ENCODE results near the gene SYDE1.
"Not testable (repeated sequence)": the region's sequence is repeated elsewhere in the genome, so short reads cannot be mapped to it uniquely, and the experiment has no call there.

The SYDE1 gene

DNA sequence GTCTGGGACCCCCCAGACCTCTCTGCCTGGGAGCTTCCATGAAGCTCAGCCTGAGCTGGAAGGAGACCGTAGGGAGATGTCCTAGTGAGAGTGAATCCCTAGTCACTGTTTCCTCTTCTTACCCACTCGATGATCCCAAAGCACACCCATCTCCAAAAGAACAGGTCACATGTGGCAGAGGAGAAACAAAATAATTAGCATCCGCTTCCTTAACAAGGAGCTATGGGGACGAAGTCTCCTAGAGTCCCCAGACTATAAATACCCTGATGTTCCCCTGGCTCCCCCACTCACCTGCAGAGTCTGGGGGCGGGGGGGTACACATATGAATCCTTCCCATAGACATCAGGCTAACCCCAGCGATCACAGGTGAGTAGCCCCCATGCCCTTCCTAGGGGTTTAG, 25.3 kb upstream of the SYDE1 start, which contains the start of gene OR1I1:
OR1I1 (plus strand) TSS at position 301 of the 400 bp plus-strand sequence. CDS start 4,855 bp downstream, outside the sequence.
- no peaks in the 10 kb centered on the region for H3K27me3 ChIP-seq
- H3K9me3 ChIP-seq, result no peaks in the 10 kb centered on the region
- no peak for DNase-seq
- no peak within 1 kb of the TSS for H3K4me3 ChIP-seq (ENCODE audit: low read depth, low read length)
- no peak for TF ChIP-seq CTCF (IDR thresholded peaks at IDR 0.05; ENCODE audit: low read depth, low read length)
- no peaks in the 10 kb centered on the region for H3K4me1 ChIP-seq
- no peaks in the 10 kb centered on the region for H3K36me3 ChIP-seq

- Histone ChIP-seq H3K9me3 (no peaks in the 10 kb centered on the region), H3K4me1 (no peaks in the 10 kb centered on the region)
- DNase-seq, result no peak
These were observed 20.0 kb upstream of the SYDE1 start for GRCh38 chr19:15087182-15087581.

DNA sequence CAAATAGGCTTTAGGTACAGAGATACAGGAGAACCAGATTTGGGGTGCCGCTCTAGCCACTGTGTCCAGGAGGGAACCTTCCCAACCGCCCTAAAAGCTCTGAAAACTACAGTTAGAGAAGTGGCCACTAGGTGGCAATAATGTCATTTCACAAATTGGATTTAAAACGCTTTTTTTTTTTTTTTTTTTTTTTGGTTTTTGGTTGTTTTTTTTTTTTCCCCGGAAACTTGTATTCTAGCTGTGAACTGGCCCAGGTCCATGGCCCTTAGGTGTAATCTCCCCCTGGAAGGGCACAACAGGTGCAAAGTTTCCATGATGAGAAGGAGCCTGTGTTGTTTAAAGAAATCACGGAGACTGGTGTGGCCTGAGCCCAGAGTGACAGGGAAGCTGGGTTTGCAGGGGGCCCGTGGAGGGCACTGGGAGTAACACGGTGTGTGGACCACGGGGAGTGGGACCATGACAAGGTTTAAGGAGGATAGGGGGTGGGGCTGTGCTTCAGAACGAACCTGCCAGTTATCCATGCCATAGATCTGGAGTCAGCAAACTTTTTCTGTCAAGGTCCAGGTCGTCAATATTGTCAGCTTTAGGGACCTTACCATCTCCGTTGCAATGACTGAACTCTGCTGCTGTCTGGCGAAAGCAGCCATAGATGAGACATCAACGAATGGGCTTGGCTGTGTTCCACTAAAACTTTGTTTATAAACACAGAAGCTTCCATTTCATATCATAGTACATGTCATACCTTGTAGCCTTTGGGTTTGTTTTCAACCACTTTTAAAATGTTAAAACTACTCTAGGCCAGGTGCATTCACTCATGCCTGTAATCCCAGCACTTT, 15.1 kb upstream of the SYDE1 start:
- peak; percentile 71 for TF ChIP-seq CTCF (IDR thresholded peaks at IDR 0.05; ENCODE audit: low read depth, low read length)
- H3K36me3 ChIP-seq, result no peaks in the 10 kb centered on the region
- DNase-seq, result peak; percentile 44
- H3K4me1 ChIP-seq, result no peaks in the 10 kb centered on the region
- H3K4me3 ChIP-seq (ENCODE audit: low read depth, low read length), result no peak overlapping the region; the same call in 1 of the 2 replicates
- no peaks in the 10 kb centered on the region for H3K9me3 ChIP-seq
- H3K27me3 ChIP-seq, result no peaks in the 10 kb centered on the region

More at GRCh38 chr19:15087182-15087581, 20.0 kb upstream of the SYDE1 start:
- Histone ChIP-seq H3K36me3 (no peaks in the 10 kb centered on the region), H3K4me3 (ENCODE audit: low read depth, low read length) (no peak overlapping the region), H3K27me3 (no peaks in the 10 kb centered on the region)
- TF ChIP-seq CTCF (IDR thresholded peaks at IDR 0.05; ENCODE audit: low read depth, low read length), result no peak

DNA sequence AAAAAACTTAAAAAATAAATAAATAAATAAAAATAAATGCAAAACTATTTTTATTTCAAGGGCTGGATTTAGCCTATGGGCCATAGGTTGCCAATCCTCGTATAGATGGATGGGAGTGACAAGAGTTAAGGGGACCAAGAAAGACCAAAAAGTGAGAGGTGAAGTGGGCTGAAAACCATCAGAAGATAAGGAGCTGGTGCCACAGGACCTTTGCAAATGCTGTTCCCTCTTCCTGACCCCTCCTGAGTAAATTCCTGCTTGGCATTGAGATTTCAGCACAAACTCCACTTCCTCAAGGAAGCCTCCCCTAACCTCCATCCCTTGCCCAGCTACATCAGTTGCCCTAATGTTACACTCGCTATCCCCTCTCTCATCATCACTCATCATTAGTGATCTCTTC, 14.2 kb upstream of the SYDE1 start:
- no peaks in the 10 kb centered on the region for H3K27me3 ChIP-seq
- no peaks in the 10 kb centered on the region for H3K9me3 ChIP-seq
- H3K36me3 ChIP-seq, result no peaks in the 10 kb centered on the region
- no peak for TF ChIP-seq CTCF (IDR thresholded peaks at IDR 0.05; ENCODE audit: low read depth, low read length)
- H3K4me3 ChIP-seq (ENCODE audit: low read depth, low read length), result no peak overlapping the region
- no peaks in the 10 kb centered on the region for H3K4me1 ChIP-seq
- DNase-seq, result no peak

DNA sequence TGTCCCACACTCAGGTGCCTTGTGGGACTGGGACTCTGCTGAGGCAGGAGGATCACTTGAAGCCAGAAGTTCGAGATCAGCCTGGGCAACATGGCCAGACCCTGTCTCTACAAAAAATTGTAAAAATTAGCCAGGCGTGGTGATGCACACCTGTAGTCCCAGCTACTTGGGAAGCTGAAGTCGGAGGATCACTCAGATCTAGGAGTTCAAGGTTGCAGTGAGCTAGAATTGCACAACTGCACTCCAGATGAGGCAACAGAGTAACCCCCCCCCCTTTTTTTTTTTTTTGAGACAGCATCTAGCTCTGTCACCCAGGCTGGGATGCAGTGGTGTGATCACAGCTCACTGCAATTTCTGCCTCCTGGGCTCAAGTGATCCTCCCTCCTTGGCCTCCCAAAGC, 11.0 kb upstream of the SYDE1 start:
- no peak for TF ChIP-seq CTCF (IDR thresholded peaks at IDR 0.05; ENCODE audit: low read depth, low read length)
- no peaks in the 10 kb centered on the region for H3K9me3 ChIP-seq
- H3K4me1 ChIP-seq, result no peaks in the 10 kb centered on the region
- no peak for DNase-seq
- no peak overlapping the region for H3K4me3 ChIP-seq (ENCODE audit: low read depth, low read length)
- no peaks in the 10 kb centered on the region for H3K36me3 ChIP-seq
- no peaks in the 10 kb centered on the region for H3K27me3 ChIP-seq

GRCh38 chr19:15097980-15098379, 9.2 kb upstream of the SYDE1 start:
- H3K4me1 ChIP-seq; H3K9me3 ChIP-seq; DNase-seq; H3K36me3 ChIP-seq; H3K4me3 ChIP-seq (ENCODE audit: low read depth, low read length); H3K27me3 ChIP-seq: not testable (repeated sequence)
